GM12873 (cell line): ENCODE results near the gene FIS1.

ENCODE experiments used
- TF ChIP-seq, protein P1 (sequence below): IDR thresholded peaks from 2 replicates; pipeline ENCODE4 v1.5.1; 2012; ENCODE audit warnings: low read depth, mild to moderate bottlenecking, moderate library complexity, low read length, control low read depth; ENCODE audit not compliant: insufficient read depth; ENCODE audit errors: missing control alignments

The FIS1 gene

DNA sequence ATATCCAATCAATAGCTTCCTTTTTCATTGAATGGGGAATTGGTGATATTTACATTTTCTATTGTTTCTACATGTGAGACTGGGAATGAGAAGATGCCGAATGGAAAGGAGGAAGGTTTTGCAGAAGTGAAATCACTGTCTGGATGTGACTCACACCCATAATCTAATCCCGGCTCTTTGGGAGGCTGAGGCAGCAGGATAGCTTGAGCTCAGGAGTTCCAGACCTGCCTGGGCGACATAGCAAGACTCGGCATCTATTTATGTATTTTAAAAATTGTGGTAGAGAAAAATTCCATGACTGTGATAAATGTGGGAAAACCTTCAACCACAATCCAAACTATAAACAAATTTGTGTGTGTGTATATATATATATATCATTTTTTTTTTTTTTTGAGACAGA is 10.9 kb upstream of the FIS1 start:
- TF ChIP-seq, protein P1, sequence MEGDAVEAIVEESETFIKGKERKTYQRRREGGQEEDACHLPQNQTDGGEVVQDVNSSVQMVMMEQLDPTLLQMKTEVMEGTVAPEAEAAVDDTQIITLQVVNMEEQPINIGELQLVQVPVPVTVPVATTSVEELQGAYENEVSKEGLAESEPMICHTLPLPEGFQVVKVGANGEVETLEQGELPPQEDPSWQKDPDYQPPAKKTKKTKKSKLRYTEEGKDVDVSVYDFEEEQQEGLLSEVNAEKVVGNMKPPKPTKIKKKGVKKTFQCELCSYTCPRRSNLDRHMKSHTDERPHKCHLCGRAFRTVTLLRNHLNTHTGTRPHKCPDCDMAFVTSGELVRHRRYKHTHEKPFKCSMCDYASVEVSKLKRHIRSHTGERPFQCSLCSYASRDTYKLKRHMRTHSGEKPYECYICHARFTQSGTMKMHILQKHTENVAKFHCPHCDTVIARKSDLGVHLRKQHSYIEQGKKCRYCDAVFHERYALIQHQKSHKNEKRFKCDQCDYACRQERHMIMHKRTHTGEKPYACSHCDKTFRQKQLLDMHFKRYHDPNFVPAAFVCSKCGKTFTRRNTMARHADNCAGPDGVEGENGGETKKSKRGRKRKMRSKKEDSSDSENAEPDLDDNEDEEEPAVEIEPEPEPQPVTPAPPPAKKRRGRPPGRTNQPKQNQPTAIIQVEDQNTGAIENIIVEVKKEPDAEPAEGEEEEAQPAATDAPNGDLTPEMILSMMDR = no peak

DNA sequence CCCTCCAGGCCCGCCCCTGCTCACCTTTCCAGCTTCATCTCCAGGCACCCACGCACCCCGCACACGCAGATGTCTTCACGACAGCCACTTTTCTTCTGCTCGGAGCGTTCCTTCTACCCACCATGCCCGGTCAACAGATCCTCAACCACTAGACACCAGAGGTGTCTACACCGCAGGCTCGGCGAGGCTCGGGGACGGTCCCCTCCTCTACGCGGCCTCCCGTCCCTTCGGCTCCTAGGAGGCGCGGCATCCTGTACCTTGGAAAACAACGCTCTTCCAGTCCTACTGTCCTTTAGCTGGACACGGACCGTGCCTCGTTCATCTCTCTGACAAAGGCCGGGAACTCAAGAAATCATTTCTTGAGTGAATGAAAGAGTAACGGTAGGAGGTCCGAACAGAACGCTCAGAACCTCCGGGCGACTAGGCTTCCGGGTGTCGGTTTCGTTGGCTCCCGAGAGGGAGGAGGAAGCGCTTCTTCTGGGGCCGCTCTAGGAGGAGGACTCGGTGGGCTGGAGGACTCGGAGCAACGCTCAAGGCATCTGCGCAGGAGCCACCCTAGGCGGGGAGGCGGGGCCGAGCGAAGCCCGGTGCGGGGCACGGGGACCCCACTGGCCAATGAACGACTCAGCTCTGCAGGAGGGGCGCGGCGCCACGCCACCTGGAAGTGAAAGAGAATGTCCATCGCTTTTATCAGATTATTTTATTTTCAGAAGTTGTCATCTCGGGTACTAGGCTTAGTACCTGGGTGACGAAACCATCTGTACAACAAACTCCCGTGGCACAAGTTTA is 7.2 kb upstream of the FIS1 start:
- TF ChIP-seq, protein P1 = no peak

DNA sequence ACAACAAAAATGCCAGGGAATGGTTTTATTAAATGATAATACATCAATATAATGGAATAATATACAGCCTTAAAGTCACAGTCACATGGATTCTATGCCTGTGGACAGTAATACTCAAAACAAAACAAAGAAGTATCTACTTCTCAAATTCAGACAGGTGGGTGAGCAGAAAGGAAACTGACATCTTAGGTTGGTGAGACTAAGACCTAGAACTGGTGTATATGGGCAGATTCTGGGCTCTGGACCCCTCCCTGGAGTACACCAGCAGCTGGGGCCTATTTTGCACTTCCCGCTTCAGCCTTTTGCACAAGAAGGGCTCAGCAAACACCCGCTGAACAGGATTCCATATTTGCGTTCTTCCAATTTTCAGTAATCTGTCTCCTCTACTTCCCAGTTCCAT is 5.4 kb upstream of the FIS1 start:
- TF ChIP-seq, protein P1 = no peak

DNA sequence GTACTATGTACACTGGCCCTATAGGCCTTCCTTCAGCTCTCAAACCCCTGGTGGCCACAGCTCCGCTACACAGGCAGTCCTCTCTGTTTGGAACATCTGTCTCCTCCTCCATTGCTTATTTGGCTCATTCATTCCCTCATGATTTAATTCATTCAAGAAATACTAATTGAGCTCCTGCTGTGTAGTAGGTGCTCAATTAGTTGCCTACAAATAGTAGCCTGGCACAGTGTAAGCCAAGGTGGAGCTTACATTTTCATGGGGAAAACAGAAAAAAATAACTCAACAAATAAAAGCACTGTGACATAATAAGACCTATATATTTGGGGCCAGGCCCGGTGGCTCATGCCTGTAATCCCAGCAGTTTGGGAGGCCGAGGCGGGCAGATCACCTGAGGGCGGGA is 3.4 kb upstream of the FIS1 start:
- TF ChIP-seq, protein P1 = no peak

DNA sequence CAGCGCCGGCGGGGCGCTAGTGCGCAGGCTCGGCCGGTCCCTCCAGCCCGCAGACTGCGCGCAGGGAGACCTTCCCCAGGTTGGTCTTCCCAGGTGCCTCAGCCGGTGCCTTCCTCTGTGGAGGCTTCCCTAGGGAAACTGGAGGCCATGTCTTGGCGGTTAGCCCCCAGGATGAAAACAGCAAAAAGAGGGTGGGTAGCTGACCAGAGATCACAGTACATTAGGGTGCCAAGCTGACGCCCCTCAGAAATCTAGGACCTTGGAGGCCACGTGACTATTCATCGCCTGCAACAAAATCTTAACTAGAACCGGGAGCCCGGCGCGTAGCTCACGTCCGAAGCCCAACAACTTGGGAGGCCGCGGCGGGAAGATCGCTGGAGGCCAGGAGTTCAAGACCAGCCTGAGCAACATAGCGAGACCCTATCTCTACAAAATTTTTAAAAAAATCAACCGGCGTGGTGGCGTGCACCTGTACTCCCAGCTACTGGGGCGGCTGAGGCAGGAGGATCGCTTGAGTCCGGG is 327 bp upstream of the FIS1 start:
- TF ChIP-seq, protein P1 = no peak

DNA sequence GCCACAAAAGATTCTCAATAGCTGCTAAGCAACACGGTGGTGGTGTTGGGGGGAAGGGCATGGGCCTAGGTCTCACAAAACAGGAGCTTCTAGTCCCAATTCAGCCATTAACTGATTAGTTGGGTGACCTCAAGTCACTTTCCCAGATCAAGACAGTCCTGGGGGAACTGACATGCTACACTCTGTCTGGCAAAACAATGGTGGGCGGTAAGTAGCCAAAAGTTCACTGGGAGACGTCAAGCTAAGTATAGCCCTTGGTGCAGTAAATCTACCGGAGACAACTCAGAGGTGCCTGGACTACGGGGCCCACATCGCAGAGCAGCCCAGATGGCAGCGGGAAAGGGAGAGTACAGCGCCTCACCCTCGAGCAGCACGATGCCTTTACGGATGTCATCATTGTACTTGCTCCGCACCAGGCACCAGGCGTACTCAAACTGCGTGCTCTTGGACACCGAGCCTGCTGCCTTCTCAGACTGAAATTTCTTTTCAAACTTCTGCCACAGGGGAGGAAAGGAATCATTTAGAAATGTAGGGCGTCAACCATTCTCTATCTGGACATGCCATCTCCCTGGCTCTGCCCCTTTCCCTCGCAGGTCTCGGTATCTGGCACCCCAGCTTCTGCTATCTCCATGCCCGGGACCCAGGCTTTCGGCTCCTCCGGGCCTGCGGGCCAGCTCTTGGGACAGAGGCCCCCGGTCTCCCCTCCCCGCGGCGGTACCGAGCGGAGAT is 1.1 kb downstream of the FIS1 start:
- TF ChIP-seq, protein P1 = no peak
